Epithelial cell of esophagus (primary cell): ENCODE data around the gene GRK5.

Experiments
- DNase-seq: peaks from one replicate; pipeline ENCODE4 v3.0.0; 2010; ENCODE audit warnings: low read depth
- H3K4me3 ChIP-seq: 2 replicates; pipeline ENCODE4 v1.5.1; 2011; ENCODE audit warnings: mild to moderate bottlenecking, low read length, control low read depth
- CTCF ChIP-seq: IDR thresholded peaks from 2 replicates; pipeline ENCODE4 v1.5.1; 2011; ENCODE audit warnings: low read depth, mild to moderate bottlenecking, low read length, control low read depth, inconsistent platforms; ENCODE audit not compliant: insufficient read depth; ENCODE audit errors: missing control alignments

The GRK5 gene

GRCh38 chr10:119183664-119184412 lies 23.5 kb upstream of the GRK5 start:
- no peak for DNase-seq

GRCh38 chr10:119189811-119190282 lies 17.5 kb upstream of the GRK5 start:
- DNase-seq: no peak
- TF ChIP-seq CTCF: no peak
- H3K4me3 ChIP-seq: no peak overlapping the region

More at GRCh38 chr10:119183664-119184412, 23.5 kb upstream of the GRK5 start:
- no peak overlapping the region for H3K4me3 ChIP-seq
- no peak for TF ChIP-seq CTCF

GRCh38 chr10:119190353-119190752 lies 17.0 kb upstream of the GRK5 start:
- H3K4me3 ChIP-seq: no peak overlapping the region
- no peak for TF ChIP-seq CTCF
- peak; percentile 99 for DNase-seq

GRCh38 chr10:119190954-119191785 lies 16.2 kb upstream of the GRK5 start:
- H3K4me3 ChIP-seq: no peak overlapping the region
- no peak for TF ChIP-seq CTCF
- DNase-seq: no peak

GRCh38 chr10:119191881-119192280 lies 15.5 kb upstream of the GRK5 start:
- peak; percentile 95 for DNase-seq
- no peak for TF ChIP-seq CTCF
- no peak overlapping the region for H3K4me3 ChIP-seq

- H3K4me3 ChIP-seq: no peak overlapping the region
- peak; percentile 73 for DNase-seq
- TF ChIP-seq CTCF: no peak
These were observed 9.4 kb upstream of the GRK5 start for GRCh38 chr10:119197921-119198320.
